ENCODE data around the gene MAPRE2. TPM values are rescaled to one million over a fixed set of nuclear protein-coding genes. Genes with fewer than 3 reads are reported as not detected.

Gene MAPRE2
- total RNA-seq, 1 donor from 2014 or later, result 101 TPM

DNA sequence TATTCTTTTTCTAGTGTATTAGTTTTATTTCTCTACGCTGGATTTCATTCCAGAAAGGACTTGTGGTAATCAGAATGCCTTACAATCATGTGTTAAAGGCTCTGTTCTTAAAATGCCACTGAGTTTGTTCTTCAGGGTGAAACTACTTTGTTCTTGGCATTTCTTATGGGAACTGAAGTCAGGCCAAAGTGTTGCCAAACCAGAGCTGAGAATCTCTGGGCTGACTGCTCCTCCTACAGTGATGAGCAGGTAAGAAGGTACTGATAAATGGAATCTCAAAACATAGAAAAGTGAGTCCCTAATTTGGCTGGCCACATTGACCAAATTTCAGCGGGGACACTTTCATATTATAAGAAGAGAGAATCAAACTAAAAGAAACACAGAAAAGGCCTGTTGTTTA is 144.6 kb downstream of the MAPRE2 start:
- no peak for DNase-seq
- ATAC-seq (ENCODE audit: poor library complexity), result no peak
- intact Hi-C loops (cut with DNase I), result no loop called here

DNA sequence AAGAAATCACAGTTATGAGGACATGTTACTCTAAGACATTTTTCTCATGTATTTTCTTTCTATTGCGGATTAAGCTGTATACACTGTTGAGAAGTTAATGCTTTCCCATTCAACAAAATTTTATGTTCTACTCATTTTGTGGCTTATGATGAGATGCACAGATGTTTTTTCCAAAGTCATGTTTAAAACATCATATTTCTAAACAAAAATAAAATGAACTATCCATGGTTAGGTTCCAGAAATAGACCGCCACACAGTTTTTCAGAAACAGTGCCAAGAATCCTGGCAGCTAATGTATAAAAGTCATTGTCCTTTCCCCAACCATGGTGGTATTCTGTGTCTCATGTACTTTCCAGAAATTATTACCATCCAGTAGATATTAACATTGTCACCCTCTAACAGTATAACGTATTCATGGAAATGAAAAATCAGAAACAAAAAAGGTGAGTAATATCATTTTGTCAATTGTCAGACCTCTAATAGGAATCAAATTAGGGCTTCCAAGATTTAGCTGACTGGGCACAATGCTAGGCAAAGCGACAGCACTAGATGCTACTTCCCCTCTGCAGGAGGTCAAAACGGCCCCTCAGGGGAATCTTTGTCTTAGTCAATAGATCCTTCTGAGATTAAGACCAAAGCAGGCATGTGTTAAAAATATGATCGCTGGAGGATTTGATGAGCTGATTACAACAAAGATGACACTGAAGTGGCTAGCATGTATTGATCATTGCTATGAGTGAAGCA is 145.2 kb downstream of the MAPRE2 start:
- intact Hi-C loops (cut with DNase I), result no loop called here
- ATAC-seq (ENCODE audit: poor library complexity), result no peak
- DNase-seq, result no peak

DNA sequence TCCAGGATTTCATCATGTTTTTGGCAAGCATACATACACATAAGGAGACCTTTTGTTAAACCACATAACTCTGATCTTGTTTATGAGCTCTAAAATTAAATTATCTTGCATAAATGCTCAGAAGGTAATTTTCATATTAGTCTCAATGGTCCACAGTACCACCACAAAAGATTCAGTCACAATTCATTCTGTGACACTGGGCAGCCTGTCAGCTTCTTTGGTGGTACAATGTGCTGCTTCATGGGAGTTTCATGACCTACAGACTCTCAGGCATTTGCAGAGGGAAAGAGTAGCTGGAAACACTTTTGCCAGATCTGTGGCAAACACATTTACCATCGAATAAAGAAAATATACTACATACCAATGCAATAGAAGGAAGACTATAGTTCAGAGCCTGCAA is 148.3 kb downstream of the MAPRE2 start:
- intact Hi-C loops (cut with DNase I), result no loop called here
- no peak for ATAC-seq (ENCODE audit: poor library complexity)
- no peak for DNase-seq

DNA sequence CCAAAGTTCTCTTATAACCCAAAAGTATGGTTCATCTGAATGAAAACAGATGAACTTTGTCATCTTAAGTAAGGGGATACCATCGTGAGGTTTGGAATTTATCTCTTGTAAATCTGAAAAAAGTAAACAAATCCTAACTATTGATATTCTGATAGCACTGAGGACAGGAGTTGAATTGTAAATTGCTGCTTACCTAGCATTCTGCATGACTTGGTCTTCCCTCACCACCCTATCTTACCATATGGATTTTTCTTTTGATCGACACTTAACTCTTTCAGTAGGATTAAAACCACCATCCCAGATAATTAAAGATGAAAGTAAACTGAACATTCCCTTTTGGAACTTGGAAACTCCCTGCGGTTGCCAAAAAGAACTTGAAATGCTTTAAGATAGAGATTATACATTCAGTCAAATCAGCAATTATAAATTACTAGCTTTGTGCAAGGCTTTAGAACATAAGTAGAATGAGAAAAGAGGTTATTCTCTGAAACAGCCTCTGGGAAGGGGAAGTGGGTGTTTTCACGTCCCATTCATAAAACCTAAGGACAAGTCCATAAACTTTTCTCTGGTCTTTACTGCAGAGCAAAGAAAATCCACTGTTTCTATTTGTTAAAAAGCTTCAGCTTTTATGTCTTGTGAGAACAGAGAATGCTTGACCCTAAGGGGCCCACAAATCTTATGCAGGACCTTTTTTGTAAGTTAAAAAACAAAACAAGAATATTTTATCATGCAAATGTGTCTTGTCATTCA is 149.9 kb downstream of the MAPRE2 start:
- intact Hi-C loops (cut with DNase I), result no loop called here
- no peak for ATAC-seq (ENCODE audit: poor library complexity)
- DNase-seq, result no peak

DNA sequence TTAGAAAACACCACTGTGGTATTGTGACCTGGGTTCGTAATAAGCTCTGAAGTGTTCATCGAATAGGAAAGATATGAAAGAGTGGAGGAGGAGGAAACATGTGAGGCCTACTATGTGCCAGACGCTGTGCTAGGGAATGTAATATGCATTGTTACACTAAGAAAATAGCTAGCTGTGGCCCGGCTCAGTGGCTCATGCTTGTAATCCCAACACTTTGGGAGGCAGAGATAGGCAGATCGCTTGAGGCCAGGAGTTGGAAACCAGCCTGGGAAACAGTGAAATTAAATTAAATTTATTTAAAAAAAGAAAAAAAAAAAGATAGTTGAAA is 150.4 kb downstream of the MAPRE2 start:
- DNase-seq (no peak), ATAC-seq (ENCODE audit: poor library complexity) (no peak)
- intact Hi-C loops (cut with DNase I), result no loop called here

DNA sequence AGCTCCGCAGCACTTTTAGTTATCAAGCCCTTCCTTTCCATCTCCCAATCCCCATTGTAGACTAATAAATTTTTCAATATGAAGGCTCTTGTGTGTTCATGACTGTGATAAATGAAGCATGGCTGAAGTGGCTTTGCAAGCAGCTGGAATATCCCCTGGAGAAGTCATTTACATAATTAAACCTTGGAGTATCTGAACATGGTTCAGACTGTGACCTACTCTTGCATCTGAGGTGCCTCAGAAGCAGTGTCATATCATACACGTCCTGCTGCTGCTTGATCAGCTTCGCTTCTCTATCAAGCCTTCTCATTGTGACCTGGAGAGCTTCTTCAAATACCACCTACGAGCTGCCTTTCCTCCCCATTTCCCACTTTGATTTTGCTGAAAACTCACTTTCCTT is 151.2 kb downstream of the MAPRE2 start:
- no peak for DNase-seq
- no peak for ATAC-seq (ENCODE audit: poor library complexity)
- intact Hi-C loops (cut with DNase I), result no loop called here

Other genes starting within 250 kb of the MAPRE2 start
- 12.7 TPM for gene ZNF397, start 199.6 kb downstream of the MAPRE2 start, total RNA-seq
- gene ZSCAN30, start 248.8 kb downstream of the MAPRE2 start, total RNA-seq, result 12.0 TPM

Data from Right ventricle myocardium superior (tissue), 1 donor.